MCF 10A (cell line): ENCODE measurements around the gene TTC23. TPM values are rescaled to one million over a fixed set of nuclear protein-coding genes. Genes with fewer than 3 reads are reported as not detected.
A peak's percentile ranks its signal among the peaks of the same experiment; 100 is the strongest.

Source experiments
- BruUV-seq: library from RNA; stranded (reverse); fragments of 400-500 nt; replicated peaks from 2 replicates; lab custom pipeline; 2021; lab: Mats Ljungman, UMichigan
- CTCF ChIA-PET: fragments of 300-600 bp; sonication (Branson Sonifier 250); formaldehyde crosslinking; extraction: SDS; loops from one replicate; lab custom pipeline; 2021; ENCODE audit warnings: antibody characterized with exemption, inconsistent platforms; lab: Yijun Ruan, JAX
- POLR2A ChIA-PET: fragments of 300-600, 350-650 bp; sonication (Branson Sonifier 250); formaldehyde crosslinking; extraction: SDS; loops from one replicate; lab custom pipeline; 2020; ENCODE audit warnings: antibody characterized with exemption, inconsistent platforms; lab: Yijun Ruan, JAX
- DNase-seq: peaks from one replicate; pipeline ENCODE4 v3.0.0-alpha.2; 2018; ENCODE audit not compliant: unreplicated experiment
- H3K27ac Mint-ChIP-seq: one replicate; pipeline ENCODE4 v1.8.0; 2022; ENCODE audit warnings: mild to moderate bottlenecking, low read depth, mixed read lengths; ENCODE audit not compliant: unreplicated experiment
- H3K27me3 Mint-ChIP-seq: one replicate; pipeline ENCODE4 v1.8.0; 2022; ENCODE audit warnings: mixed read lengths; ENCODE audit not compliant: insufficient read depth, unreplicated experiment
- H3K36me3 Mint-ChIP-seq: one replicate; pipeline ENCODE4 v1.8.0; 2022; ENCODE audit warnings: mild to moderate bottlenecking, moderate library complexity, mixed read lengths; ENCODE audit not compliant: insufficient read depth, unreplicated experiment
- H3K4me1 Mint-ChIP-seq: one replicate; pipeline ENCODE4 v1.8.0; 2022; ENCODE audit warnings: mixed read lengths; ENCODE audit not compliant: insufficient read depth, unreplicated experiment
- H3K4me3 Mint-ChIP-seq: one replicate; pipeline ENCODE4 v1.8.0; 2022; ENCODE audit warnings: mild to moderate bottlenecking, moderate library complexity, mixed read lengths; ENCODE audit not compliant: unreplicated experiment
- H3K9me3 Mint-ChIP-seq: one replicate; pipeline ENCODE4 v1.8.0; 2022; ENCODE audit warnings: mixed read lengths; ENCODE audit not compliant: unreplicated experiment
- CTCF ChIP-seq: fragments of 200-600 bp; IDR thresholded peaks from one replicate; pipeline ENCODE4 v1.8.0; 2022; ENCODE audit warnings: antibody characterized with exemption, mild to moderate bottlenecking; ENCODE audit not compliant: unreplicated experiment
- intact Hi-C: fragments of 100-400 bp; cut with micrococcal nuclease; formaldehyde crosslinking; loops from 2 replicates; pipeline ENCODE4 v1.14.1; 2022
- total RNA-seq: library from RNA; stranded (reverse); gene quantifications from 2 replicates; pipeline ENCODE4 v1.2.3, GENCODE V29; 2022

Gene TTC23
- total RNA-seq, 1 experiment from 2014 or later = 15.1 TPM

GRCh38 chr15:99125061-99125891 lies 124.1 kb downstream of the TTC23 start:
- DNase-seq = no peak
- no TSS peak for BruUV-seq
- Mint-ChIP-seq H3K27ac (no peak overlapping the region), H3K27me3 (no peaks in the 10 kb centered on the region), H3K36me3 (no peaks in the 10 kb centered on the region), H3K4me1 (peaks cover 19% of the 10 kb centered on the region), H3K4me3 (no peak overlapping the region), H3K9me3 (no peaks in the 10 kb centered on the region)
- ChIA-PET CTCF (interaction anchor here (0.6 to 0.7 kb wide), 2 partner anchors 23 to 565 kb away, joined by 3 read pairs; no protein-coding TSS in a partner anchor), POLR2A (no interaction called here)
- intact Hi-C loops = no loop called here
- no peak for TF ChIP-seq CTCF

GRCh38 chr15:99124641-99125040 lies 124.7 kb downstream of the TTC23 start:
- H3K36me3 Mint-ChIP-seq = no peaks in the 10 kb centered on the region
- ChIA-PET POLR2A (interaction anchor here (0.9 to 1.4 kb wide), 2 partner anchors 14 to 18 kb away, joined by 3 to 4 read pairs; no protein-coding TSS in a partner anchor), CTCF (interaction anchor here (0.6 to 6.1 kb wide), 4 partner anchors 22 to 89 kb away, joined by 3 to 45 read pairs (median 4); no protein-coding TSS in a partner anchor)
- H3K27me3 Mint-ChIP-seq = no peaks in the 10 kb centered on the region
- H3K27ac Mint-ChIP-seq = peak overlapping the region; percentile 70
- DNase-seq = no peak
- intact Hi-C loops = loop anchor here (5.0 kb wide), 1 partner anchor 88 kb away; no protein-coding TSS in a partner anchor
- peak overlapping the region; percentile 68 for H3K4me3 Mint-ChIP-seq
- H3K9me3 Mint-ChIP-seq = no peaks in the 10 kb centered on the region
- no TSS peak for BruUV-seq
- H3K4me1 Mint-ChIP-seq = peaks cover 19% of the 10 kb centered on the region
- TF ChIP-seq CTCF = no peak

GRCh38 chr15:99123713-99124451 lies 125.5 kb downstream of the TTC23 start:
- DNase-seq = peak; percentile 95
- no peak for TF ChIP-seq CTCF
- Mint-ChIP-seq H3K4me3 (peak overlapping the region; percentile 68), H3K9me3 (no peaks in the 10 kb centered on the region), H3K36me3 (no peaks in the 10 kb centered on the region), H3K27me3 (no peaks in the 10 kb centered on the region), H3K4me1 (peaks cover 19% of the 10 kb centered on the region), H3K27ac (peak overlapping the region; percentile 70)
- CTCF ChIA-PET = interaction anchor here (0.6 to 6.1 kb wide), 4 partner anchors 23 to 605 kb away, joined by 3 to 45 read pairs (median 4); no protein-coding TSS in a partner anchor
- intact Hi-C loops = loop anchor here (5.0 kb wide), 1 partner anchor 88 kb away; no protein-coding TSS in a partner anchor
- POLR2A ChIA-PET = interaction anchor here (0.8 to 1.4 kb wide), 3 partner anchors 13 to 22 kb away, joined by 3 to 4 read pairs (median 3); no protein-coding TSS in a partner anchor
- BruUV-seq = no TSS peak
